Esophagus muscularis mucosa (tissue), 3 donors: Measurements from ENCODE around the gene SLC35A2.

Source experiments
- POLR2A ChIP-seq: fragments of 450-650 bp; IDR thresholded peaks from one replicate; pipeline ENCODE4 v1.6.1; 2017; ENCODE audit warnings: antibody characterized with exemption, moderate library complexity, mild to moderate bottlenecking, low read depth
- TF ChIP-seq, protein P1 (sequence below), 3 experiments: fragments of 200-600 bp in 2 of 3; fragments of 450-650 bp in 1 of 3; sonication (generic) in 2 of 3; IDR thresholded peaks; one replicate each; pipeline ENCODE4 v1.5.1; 2017 to 2019; ENCODE audit warnings: antibody characterized with exemption in 3 of 3, mild to moderate bottlenecking in 2 of 3, moderate library complexity in 1 of 3

DNA sequence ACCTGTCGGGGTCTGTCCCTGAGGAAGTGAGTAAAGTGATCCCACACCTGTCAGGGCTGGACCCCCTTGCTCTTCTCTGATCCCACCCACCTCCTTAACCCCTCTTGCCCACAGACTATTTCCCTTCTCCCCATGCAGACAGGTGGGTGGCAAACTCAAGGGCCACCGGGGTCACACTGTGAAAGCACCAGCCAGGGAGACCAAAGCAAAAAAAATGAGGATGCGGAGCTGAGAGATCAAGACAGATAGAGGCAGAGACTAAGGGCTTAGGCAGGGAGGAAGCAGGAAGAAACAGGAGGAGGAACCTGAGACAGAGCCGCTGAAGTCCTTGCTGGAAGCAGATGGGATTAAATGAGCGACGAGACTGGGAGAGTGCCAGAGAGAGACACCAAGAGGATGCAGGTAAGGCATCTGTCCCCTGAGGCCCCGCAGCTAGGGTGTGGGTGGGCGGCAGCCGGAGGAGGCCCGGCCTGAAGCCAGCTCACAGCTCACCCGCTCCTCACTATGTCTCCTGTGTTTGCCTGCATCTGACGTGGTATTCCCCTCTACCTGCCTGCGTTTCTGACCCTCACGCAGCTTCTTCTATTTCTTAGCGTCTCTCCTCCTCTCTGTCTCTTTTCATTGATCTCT, 21.0 kb downstream of the SLC35A2 start:
- TF ChIP-seq, protein P1, sequence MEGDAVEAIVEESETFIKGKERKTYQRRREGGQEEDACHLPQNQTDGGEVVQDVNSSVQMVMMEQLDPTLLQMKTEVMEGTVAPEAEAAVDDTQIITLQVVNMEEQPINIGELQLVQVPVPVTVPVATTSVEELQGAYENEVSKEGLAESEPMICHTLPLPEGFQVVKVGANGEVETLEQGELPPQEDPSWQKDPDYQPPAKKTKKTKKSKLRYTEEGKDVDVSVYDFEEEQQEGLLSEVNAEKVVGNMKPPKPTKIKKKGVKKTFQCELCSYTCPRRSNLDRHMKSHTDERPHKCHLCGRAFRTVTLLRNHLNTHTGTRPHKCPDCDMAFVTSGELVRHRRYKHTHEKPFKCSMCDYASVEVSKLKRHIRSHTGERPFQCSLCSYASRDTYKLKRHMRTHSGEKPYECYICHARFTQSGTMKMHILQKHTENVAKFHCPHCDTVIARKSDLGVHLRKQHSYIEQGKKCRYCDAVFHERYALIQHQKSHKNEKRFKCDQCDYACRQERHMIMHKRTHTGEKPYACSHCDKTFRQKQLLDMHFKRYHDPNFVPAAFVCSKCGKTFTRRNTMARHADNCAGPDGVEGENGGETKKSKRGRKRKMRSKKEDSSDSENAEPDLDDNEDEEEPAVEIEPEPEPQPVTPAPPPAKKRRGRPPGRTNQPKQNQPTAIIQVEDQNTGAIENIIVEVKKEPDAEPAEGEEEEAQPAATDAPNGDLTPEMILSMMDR (IDR thresholded peaks at IDR 0.05), result no peak
- no peak for TF ChIP-seq POLR2A
